CMK (cell line): ENCODE data around the gene ZC3HAV1L.
"Not testable (repeated sequence)": the region's sequence is repeated elsewhere in the genome, so short reads cannot be mapped to it uniquely, and the experiment has no call there.

Experiments
- DNase-seq: peaks from one replicate; pipeline ENCODE4 v3.0.0-alpha.2; 2010; ENCODE audit warnings: low read depth

The ZC3HAV1L gene

DNA sequence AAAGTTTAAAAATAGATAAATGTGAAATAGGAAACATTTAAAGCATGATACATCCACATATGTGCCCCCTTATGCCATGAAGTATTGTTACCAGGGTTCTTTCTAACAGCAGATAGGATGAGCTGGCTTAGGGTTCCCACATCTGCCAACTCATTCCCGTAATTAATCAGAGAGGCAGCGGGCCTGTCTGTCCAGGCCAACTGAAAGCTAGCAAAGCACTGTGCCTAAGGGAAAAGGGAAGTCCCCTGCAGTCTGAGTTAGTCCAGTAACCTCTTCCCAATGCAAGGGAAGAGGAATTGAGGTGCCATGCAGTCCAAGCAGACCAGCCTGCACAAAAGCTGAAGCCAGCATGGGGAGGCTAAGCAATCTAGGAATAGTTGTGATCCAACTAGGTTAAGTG lies 18.3 kb upstream of the ZC3HAV1L start:
- DNase-seq = no peak

DNA sequence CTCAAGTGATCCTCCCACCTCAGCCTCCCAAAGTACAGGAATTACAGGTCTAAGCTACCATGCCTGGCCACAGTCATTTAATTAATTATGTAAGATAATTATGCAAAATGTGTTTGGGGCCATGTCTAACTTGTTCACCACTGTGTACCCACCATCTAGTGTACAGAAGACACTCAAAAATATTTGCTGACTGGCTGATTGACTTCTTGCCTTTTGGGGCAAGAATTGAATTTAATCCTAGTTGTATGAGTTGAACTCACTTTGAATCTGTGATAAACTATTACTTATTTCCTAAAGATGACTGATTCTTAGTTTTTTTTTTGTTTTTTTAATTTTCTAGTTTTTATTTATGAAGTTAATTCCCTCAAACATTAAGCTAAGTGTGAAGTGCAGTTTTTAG lies 15.8 kb upstream of the ZC3HAV1L start:
- DNase-seq = no peak

DNA sequence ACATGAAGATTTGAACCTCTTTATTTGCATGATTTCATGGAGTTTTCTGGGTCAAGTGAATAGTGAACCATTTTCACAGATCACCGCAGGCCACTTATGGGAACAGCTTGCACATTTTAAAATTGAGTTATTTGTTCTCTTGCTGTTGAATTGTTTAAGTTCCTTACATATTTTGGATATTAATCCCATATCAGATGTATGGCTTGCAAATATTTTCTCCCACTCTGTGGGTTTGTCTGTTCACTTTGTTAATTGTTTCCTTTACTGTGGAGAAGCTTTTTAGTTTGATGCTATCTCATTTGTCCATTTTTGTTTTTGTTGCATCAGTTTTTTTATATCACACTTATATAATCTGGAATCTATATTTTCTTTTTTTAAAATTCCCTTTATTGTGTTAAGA lies 14.1 kb upstream of the ZC3HAV1L start:
- no peak for DNase-seq

DNA sequence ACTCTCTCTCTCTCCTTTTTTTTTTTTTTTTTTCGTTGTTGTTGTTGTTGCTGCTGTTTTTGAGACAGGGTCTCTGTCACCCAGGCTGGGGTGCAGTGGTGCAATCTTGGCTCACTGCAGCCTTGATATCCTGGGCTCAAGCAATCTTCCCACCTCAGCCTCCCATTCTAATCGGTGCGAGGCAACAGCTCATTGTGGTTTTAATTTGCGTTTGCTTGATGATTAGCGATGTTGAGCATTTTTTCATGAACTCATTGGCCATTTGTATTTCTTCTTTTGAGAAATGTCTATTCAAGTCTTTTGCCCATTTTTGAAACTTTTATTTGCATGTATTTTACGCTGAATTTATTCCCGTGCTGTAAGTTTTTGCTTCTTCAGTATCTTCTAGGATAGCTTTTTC lies 13.3 kb upstream of the ZC3HAV1L start:
- no peak for DNase-seq

DNA sequence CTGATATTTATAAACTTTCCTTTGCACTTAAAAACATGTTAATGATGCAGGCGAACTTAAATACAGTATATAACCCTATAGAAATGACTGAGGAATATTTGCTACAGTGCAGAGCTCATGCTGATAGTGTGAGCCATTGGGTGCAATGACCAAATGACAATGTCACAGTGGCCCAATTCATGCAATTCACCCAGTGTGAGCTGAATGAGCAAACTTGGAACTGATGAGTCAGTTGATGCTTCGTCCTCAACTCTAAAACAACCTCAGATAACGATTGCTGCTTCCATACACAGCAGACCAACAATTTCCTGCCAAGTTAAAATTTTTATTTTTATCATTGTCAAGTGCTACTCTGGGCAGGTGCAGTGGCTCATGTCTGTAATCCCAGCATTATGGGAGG lies 12.1 kb upstream of the ZC3HAV1L start:
- DNase-seq = no peak

DNA sequence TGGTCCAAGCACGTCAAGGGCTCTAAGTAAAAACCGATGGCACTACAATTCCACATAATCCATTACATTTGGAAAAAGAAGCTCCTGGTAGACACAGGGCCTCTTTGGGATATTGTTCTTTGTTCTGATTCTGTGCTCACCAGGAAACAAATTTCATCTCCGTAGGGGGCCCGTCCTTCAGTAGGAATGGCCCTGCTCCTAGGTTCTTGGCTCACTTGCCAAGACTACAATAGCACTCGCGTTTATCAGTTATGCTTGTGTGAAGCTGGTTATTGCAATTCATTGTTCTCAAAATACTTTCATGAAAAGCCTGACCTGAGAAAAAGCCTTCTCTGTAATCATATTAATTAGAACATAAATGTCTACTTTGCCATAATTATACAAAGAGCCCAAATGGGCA lies 10.3 kb upstream of the ZC3HAV1L start:
- no peak for DNase-seq

DNA sequence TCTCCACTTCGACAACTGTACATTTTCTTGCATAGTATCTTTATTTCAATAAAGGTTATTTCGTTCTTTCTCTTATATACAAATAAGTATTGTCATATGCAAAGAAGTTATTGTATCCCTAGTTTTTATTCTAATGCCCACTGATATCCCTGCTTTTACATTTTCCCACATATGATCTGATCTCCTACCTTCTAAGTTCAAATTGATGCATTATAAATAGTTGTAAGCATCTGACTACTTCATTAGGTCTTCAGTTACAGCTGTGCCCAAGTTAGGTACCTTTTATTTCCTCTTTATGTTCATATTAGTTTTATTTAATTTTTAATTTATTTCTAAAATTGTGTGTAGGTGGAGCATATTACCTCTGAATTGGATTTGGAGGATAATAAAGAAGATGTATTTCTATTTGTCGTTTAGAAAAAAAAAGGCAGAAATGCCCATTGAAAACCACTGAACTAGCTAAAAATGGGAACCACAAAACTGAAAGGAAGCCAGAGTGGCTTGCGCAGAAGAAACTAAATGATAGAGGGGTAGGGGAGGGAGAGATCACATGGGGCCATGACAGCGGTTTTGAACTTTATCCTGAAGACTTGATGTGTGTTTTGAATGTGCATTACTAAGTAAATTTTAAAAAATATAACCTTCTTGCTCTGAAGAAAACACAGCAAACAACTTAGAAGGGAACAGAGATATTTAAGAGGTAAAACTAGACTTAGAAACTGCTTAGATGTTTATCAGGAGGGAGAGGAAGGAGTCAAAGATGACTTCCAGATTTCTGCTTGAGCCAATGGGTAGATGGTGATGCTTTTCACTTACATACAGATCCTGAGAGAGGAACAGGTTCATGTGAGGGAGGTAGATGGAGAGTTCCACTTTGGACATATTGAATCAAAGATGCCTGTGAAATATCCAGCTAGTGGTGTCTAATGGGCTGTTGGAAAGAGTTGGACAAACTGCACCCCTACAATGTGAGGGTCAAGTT lies 9.3 kb upstream of the ZC3HAV1L start:
- peak; percentile 29 for DNase-seq

DNA sequence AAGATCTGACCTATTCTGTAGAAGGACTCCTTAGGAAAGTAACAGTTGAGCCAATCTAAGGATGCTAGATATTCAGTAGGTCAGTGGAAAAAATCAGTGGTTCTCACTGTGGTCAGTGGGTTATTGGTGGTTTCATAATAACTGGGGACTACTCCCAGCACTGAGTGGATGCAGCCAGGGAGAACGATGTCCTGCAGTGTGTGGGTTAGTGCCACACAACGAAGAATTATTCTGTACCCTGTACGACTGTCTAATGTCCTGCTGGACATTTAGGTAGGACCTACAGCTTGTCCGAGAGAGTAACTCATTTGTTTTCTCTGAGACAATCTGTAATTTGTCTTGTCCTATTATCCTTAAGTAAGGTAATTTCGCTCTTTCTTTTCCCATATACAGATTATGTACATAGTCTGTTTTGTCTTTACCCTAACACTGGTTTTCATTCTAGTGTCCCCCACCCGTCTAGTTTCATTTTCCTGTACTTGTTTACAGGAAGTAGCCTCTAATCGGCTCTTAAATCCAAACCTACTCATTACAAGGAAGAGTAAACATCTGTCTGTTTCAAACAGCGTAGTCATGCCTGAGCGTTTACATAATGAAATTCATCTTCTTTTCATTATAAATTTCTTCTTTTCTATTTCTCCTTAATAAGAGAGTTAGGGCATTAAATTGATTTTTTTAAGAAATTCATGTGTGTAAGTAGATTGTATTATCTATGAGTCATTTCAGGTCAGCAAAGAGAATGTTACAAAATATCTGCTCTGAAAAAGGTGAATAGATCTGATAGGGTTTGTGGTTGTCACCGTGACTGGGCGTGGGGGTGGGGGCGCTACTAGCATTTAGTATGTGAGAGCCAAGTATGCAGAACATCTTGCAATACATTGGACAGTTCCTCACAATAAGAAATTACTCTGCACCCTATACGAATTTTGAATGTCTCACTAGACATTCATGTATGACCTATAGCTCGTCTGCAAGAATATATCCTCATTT lies 8.3 kb upstream of the ZC3HAV1L start:
- peak; percentile 70 for DNase-seq

DNA sequence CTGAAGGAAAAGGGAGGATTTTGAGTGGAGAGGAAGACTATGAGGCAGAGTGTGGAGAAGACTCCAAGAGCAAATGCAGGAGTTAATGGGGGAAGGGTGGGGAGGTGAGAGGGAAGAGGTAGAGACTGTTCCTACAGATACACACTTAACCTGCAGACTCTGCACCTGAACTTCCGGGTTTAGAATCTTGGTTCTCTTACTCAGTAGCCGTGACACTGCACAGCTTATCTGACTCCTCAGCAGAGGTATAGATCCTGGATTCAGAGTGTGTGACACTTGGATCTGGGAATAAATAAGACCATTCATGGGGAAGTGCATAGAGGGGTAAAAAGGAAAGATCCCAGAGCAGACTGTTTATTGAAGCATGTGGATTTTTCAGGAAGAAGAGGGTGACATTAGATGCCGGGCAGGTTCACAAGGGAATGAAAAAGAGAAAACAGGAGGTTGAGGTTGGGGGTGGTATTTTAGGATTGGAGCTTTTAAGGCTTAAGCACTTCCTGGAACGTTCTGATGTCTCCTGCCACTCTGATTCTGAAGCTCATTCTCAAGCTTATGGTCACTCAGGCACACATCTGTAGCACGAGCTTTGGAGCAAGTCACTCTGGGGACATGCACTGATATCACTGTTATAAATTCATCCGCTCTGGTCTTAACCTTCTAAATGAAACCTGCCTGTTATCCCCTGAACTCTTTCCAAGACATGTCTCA lies 5.7 kb upstream of the ZC3HAV1L start:
- DNase-seq = no peak

DNA sequence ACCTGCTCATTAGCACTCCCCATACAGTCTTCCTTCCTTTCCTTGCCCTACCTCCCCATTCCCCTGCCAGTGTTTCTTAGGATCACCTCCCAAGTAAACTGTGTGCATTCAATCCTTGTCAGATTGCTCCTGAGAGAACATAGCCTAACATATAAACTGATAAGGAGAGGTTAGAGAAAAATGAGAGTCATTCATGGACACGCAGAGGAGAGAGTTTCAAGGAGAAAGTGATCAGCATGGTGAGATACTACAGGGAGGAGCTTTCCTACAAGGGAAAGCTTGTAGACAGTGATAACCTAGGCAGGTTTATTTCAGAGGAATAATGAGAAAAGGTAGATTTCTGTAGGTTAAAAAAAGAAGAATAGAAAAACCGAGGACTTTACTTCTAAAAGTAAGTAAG lies 2.8 kb upstream of the ZC3HAV1L start:
- DNase-seq = no peak

DNA sequence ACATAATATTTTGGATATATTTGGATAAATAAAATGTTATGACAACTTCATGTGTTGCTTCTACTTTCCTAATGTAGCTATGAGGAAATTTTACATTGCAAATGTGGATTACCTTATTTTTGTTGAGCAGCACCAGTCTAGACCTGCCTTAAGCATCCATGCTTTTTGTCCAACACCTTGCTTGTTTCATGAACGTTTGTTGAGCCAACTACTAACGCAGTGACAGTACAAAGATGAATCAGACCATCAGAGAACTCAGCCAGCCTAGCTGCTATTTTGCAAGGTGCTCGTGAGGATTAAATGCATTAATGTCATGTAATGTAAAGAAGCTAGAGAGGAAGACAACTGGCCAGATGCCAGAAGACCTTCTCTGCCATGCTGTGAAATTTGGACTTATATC lies 1.1 kb upstream of the ZC3HAV1L start:
- no peak for DNase-seq

DNA sequence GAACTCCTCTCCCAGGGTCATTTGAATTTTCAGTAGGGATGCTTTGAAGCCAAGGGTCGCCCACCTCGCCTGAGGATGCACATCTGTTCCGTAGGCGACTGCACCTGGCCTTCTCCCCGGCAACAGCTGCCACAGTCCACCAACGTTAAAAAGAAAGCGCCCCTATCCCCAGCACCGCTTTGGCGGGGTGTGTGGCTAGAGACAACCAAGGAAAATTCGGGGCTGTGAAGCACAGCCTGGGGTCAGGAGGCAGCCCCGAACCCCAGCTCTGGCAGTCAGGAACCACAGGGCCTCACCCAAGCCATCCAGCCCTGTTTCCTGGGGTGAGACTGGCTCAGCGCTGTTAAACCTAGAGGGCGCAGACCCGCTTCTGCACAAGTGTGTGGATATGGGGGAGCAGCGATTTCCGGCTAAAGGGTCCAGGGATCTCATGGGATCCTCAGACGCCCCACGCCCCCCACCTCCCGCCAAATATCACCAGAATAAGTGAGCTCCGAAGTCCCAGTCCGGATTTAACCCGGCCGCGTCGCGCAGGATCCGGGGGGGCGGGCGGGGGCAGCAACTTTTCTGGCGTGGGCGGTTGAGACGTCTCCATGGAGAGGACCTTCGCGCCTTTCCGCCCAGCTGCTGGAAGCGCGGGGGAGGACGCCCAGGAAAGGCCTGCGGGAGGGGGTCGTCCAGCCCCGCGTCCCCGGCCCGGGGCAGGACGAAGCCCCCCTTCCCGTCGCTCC lies 822 bp downstream of the ZC3HAV1L start:
- DNase-seq = peak; percentile 15

DNA sequence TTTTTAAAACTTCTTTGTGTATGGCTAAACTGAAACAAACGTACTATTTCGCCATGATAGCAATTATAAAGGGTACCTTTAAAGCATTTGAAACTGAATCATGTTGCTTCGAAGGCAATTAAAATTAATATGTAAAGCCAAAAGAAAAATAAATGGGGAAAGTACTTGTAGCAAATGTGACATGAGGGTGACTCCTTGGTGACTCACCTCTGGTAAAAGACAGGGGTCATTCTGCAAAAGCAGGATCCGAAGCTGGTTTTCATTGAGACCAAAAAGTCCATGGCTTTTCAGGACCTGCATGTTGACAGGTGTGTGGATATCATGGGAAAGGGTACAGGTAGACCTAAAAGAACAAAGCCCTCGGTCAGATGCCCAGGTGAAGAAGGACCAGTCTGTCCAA lies 1.5 kb downstream of the ZC3HAV1L start:
- DNase-seq = no peak

DNA sequence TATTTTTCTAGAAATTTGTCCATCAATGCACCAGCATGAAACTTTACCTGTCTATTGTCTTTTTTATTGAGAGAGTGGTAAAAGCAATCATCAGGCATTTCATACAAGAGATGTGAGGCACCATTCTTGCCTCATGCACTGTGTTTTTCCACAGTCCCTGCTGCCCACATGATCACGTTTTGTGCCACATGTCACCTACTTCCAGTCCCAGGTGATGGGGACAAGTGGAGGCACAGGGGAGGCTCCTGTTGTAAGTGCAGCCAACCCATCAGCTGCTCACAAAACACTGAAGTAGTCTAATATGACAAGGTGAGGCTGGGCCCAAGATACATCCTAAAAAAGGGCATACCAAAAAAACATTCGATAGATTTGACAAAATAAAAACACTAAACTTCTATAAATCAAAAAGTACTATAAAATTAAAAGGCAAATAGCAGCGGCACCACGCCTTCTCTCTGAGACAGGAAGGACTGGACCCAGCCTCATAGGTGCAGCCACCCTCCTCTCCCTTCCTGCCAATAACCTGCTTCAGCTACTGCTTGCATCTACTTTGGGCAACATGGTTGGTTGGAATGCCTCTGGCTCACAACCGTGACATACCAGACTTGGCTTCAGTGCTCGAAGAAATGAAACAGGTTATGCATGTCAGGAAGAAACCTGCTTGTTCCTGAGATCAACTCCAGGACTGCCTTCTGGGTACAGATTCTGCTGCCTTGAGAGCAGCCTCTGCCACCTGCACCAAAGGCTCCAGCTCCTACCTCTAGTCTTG lies 2.3 kb downstream of the ZC3HAV1L start:
- DNase-seq = no peak

DNA sequence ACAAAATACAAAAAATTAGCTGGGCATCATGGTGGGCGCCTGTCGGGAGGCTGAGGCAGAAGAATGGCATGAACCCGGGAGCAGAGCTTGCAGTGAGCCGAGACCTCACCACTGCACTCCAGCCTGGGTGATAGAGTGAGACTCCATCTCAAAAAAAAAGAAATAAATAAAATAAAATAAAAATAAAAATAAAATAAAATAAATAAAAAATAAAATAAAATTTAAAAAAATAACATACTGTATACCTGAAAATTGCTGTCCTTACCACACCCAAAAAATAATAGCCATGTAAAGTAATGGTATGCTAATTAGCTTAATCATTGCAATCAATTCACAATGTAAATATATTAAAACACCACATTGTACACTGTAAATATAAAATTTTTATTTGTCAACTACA lies 3.4 kb downstream of the ZC3HAV1L start:
- no peak for DNase-seq

DNA sequence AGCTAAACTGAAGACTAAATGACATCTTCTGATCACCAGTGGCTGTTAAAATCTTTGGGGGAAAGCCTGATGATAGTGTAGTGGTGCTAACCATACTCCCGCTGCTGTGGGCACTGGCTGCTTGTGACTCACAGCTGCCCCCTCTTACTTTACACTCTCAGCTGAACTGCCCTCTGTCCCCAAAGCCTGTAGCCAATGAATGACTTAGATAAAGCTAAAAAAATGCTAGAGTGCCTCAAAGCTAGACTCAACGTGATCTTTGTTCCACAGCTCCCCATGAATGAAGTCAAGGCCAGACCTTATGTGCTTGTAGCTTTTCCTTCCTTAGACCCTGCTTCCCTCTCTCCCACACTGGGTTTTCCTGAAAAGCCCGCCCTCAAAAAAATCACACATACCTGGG lies 6.5 kb downstream of the ZC3HAV1L start:
- no peak for DNase-seq

DNA sequence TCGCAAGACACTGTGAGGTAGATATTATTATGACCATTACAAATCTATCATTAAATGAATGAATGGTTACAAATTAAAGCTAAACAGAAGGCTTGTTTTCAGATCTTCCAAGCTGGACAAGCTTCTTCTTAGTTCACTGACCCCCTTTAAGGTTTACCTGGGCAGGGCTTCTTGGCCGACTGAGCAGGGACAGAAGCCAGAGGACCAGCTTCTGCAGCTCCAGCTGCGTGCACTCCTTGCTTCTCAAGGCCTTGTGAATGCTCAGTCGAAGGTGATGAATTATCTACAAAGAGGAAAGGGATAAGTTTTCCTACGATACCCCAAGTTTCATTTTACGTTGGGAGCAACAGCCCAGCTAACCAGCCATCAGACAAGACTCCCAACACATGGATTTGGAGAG lies 9.3 kb downstream of the ZC3HAV1L start:
- DNase-seq = no peak

DNA sequence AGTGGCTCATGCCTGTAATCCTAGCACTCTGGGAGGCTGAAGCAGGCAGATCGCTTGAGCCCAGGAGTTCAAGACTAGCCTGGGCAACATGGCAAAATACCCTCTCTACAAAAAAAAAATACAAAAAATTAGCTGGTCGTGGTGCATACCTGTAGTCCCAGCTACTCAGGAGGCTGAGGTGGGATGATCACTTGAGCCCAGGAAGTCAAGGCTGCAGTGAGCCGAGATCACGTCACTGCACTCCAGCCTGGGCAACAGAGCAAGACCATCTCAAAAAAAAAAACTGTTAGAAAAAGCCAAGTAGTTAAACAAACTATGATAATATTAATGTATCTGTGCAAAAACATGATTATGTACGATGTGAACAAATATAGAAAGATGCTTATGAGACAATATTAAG lies 10.0 kb downstream of the ZC3HAV1L start:
- not testable (repeated sequence) for DNase-seq

DNA sequence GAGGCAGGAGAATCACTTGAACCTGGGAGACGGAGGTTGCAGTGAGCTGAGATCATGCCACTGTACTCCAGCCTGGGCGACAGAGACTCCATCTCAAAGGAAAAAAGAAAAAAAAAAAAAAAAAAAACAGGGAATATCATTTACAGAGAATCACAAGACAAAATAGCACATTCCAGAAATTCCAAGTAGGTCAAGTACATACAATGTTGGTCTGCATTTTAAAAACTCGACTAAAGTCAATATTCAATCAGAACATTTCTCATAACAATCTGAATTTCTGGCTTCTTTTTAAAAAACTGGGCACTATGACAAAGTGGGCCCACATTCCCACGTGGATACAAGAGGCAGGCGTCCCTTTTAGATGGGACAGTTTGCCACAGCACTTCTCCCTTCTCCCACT lies 12.8 kb downstream of the ZC3HAV1L start:
- DNase-seq = no peak

DNA sequence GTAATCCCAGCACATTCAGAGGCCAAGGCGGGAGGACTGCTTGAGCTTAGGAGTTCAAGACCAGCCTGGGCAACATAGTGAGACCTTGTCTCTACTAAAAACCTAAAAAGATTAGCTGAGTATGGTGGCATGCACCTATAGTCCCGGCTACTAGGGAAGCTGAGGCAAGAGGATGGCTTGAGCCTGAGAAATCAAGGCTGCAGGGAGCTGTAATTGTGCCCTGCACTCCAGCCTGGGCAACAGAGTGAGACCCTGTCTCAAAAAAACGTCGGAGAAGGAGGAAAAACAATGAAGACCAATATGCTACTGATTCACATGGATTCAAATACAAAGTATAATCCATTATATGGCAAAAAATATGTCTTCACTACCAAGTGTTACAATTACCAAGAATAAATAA lies 13.6 kb downstream of the ZC3HAV1L start:
- DNase-seq = no peak

DNA sequence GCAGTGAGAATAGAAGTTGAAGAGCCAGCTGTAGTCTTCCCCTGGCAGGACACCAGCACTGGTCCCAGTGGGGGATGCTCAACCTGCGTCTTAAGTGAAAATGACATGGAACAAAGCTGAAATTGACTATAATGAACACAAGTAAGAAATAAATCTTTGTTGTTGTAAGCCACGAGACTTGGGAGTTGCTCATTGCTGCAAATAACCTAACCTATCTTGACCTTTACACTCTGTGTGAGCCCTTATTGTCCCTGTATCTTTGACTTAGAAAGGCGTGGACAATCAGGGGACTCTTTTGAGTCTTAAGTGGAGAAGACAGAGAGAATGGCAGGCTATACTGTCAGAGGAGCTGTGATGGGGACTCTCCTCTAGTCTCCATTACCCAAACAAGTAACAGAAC lies 16.9 kb downstream of the ZC3HAV1L start:
- no peak for DNase-seq
